HepG2 (cell line): Measurements from ENCODE around the gene ARID5B. TPM values are rescaled to one million over a fixed set of nuclear protein-coding genes. Genes with fewer than 3 reads are reported as not detected.
A peak's percentile ranks its signal among the peaks of the same experiment; 100 is the strongest.

Experiments used
- AGO2 ChIP-seq: fragments of 200-400 bp; formaldehyde crosslinking; optimal IDR thresholded peaks from 2 replicates; pipeline ENCODE3; 2017; ENCODE audit warnings: mild to moderate bottlenecking, low read depth, low read length, moderate library complexity
- ATF7-NPFF ChIP-seq: sonication (generic); formaldehyde crosslinking; IDR thresholded peaks from 2 replicates; pipeline ENCODE4 v1.8.1; 2023; ENCODE audit warnings: mild to moderate bottlenecking, low read depth, missing genetic modification reagents, moderate library complexity
- CREBL2 ChIP-seq: sonication (generic); formaldehyde crosslinking; IDR thresholded peaks from 2 replicates; pipeline ENCODE4 v1.8.1; 2023; ENCODE audit warnings: missing genetic modification reagents, mild to moderate bottlenecking, borderline replicate concordance
- ELF3 ChIP-seq: IDR thresholded peaks from 2 replicates; pipeline ENCODE4 v1.6.1; 2016; ENCODE audit warnings: missing genetic modification reagents, missing compliant biosample characterization
- EP300 ChIP-seq, 3 experiments: sonication (generic) in 1 of 3; formaldehyde crosslinking in 1 of 3; IDR thresholded peaks; 2 replicates each; pipeline versions ENCODE4 v1.5.1 to v1.6.1; 2011 to 2020; ENCODE audit warnings: low read depth in 2 of 3, low read length in 2 of 3, borderline replicate concordance in 1 of 3, improper control_type of control experiment in 1 of 3, mild to moderate bottlenecking in 1 of 3, missing genetic modification reagents in 1 of 3, moderate library complexity in 1 of 3
- FOXO4 ChIP-seq: sonication (generic); formaldehyde crosslinking; conservative IDR thresholded peaks from 2 replicates; pipeline ENCODE4 v1.8.1; 2023; ENCODE audit warnings: missing genetic modification reagents
- GPBP1L1 ChIP-seq: sonication (generic); formaldehyde crosslinking; IDR thresholded peaks from 2 replicates; pipeline ENCODE4 v1.5.0; 2020; ENCODE audit warnings: mild to moderate bottlenecking, missing genetic modification reagents
- JDP2 ChIP-seq: sonication (generic); formaldehyde crosslinking; IDR thresholded peaks from 2 replicates; pipeline ENCODE4 v1.8.1; 2022; ENCODE audit warnings: missing genetic modification reagents, borderline replicate concordance
- KDM2A ChIP-seq: sonication (generic); formaldehyde crosslinking; IDR thresholded peaks from 2 replicates; pipeline ENCODE4 v1.4.0; 2020; ENCODE audit warnings: low read depth, missing genetic modification reagents, borderline replicate concordance
- KLF9 ChIP-seq: IDR thresholded peaks from 2 replicates; pipeline ENCODE4 v1.6.1; 2016; ENCODE audit warnings: low read depth
- MAFF ChIP-seq: IDR thresholded peaks from 2 replicates; pipeline ENCODE4 v1.6.1; 2011; ENCODE audit warnings: low read depth, low read length, improper control_type of control experiment
- MBD4 ChIP-seq: IDR thresholded peaks from 2 replicates; pipeline ENCODE4 v1.6.1; 2012; ENCODE audit warnings: low read length, inconsistent platforms, borderline replicate concordance
- MED1 ChIP-seq: sonication (generic); formaldehyde crosslinking; IDR thresholded peaks from 2 replicates; pipeline ENCODE4 v1.4.0; 2020; ENCODE audit warnings: missing genetic modification reagents
- NFATC3 ChIP-seq: sonication (generic); formaldehyde crosslinking; IDR thresholded peaks from 2 replicates; pipeline ENCODE4 v1.5.1; 2020; ENCODE audit warnings: mild to moderate bottlenecking, missing genetic modification reagents
- NFYC ChIP-seq: IDR thresholded peaks from 2 replicates; pipeline ENCODE4 v1.6.1; 2016; ENCODE audit warnings: missing genetic modification reagents, missing compliant biosample characterization
- RFXAP ChIP-seq: sonication (generic); formaldehyde crosslinking; IDR thresholded peaks from 2 replicates; pipeline ENCODE4 v1.4.0; 2020; ENCODE audit warnings: missing genetic modification reagents, borderline replicate concordance
- RNF219 ChIP-seq: sonication (generic); formaldehyde crosslinking; IDR thresholded peaks from 2 replicates; pipeline ENCODE4 v1.5.0; 2020; ENCODE audit warnings: mild to moderate bottlenecking, missing genetic modification reagents
- RXRB ChIP-seq: IDR thresholded peaks from 2 replicates; pipeline ENCODE4 v1.6.1; 2016; ENCODE audit warnings: borderline replicate concordance, missing genetic modification reagents, missing compliant biosample characterization
- TCF7 ChIP-seq: sonication (generic); IDR thresholded peaks from 2 replicates; pipeline ENCODE4 v1.6.1; 2016; ENCODE audit warnings: antibody characterized with exemption, low read depth
- ZBTB21 ChIP-seq: sonication (generic); formaldehyde crosslinking; IDR thresholded peaks from 2 replicates; pipeline ENCODE4 v1.4.0; 2020; ENCODE audit warnings: missing genetic modification reagents
- ZFX ChIP-seq: sonication (generic); formaldehyde crosslinking; IDR thresholded peaks from 2 replicates; pipeline ENCODE4 v1.4.0; 2020; ENCODE audit warnings: mild to moderate bottlenecking, low read depth, missing genetic modification reagents, moderate library complexity
- ZNF17 ChIP-seq: sonication (generic); formaldehyde crosslinking; IDR thresholded peaks from 2 replicates; pipeline ENCODE4 v1.5.0; 2020; ENCODE audit warnings: mild to moderate bottlenecking, missing genetic modification reagents
- ZNF597 ChIP-seq: sonication (generic); formaldehyde crosslinking; IDR thresholded peaks from 2 replicates; pipeline ENCODE4 v1.5.0; 2020; ENCODE audit warnings: missing genetic modification reagents
- ZNF747 ChIP-seq: sonication (generic); formaldehyde crosslinking; IDR thresholded peaks from 2 replicates; pipeline ENCODE4 v1.8.1; 2023; ENCODE audit warnings: missing genetic modification reagents, mild to moderate bottlenecking, borderline replicate concordance
- ZNF782 ChIP-seq: sonication (generic); formaldehyde crosslinking; IDR thresholded peaks from 2 replicates; pipeline ENCODE4 v1.4.0; 2020; ENCODE audit warnings: missing genetic modification reagents, mild to moderate bottlenecking, borderline replicate concordance
- ZSCAN21 ChIP-seq: sonication (generic); formaldehyde crosslinking; IDR thresholded peaks from 2 replicates; pipeline ENCODE4 v1.8.0; 2022; ENCODE audit warnings: mild to moderate bottlenecking, missing genetic modification reagents, moderate library complexity, borderline replicate concordance
- polyA plus RNA-seq, 8 experiments: library from polyadenylated mRNA; depleted of rRNA in 3 of 8; stranded (reverse) in 7 of 8; unstranded in 1 of 8; fragments of >200 nt; fragmentation: Illumina TruSeq in 4 of 8; extraction: Trizol in 4 of 8; gene quantifications; 2 replicates each; pipeline versions ENCODE4 v1.2.1 to v1.2.3, GENCODE V29; 2011 to 2016; ENCODE audit warnings: low read depth in 4 of 8, missing spikeins in 1 of 8, mixed read lengths in 1 of 8; ENCODE audit not compliant: insufficient read depth in 1 of 8
- total RNA-seq, 5 experiments: library from RNA; depleted of rRNA; stranded (reverse); fragments of >200 nt; fragmentation: Illumina TruSeq; extraction: Trizol; gene quantifications; 2 replicates each; pipeline ENCODE4 v1.2.3, GENCODE V29; 2016; ENCODE audit warnings: low read depth in 1 of 5

The ARID5B gene
- total and polyA plus RNA-seq, 2 of the 13 experiments (the other 11 are each of a cell fraction or from before 2014, with no cell fraction given), result 6.2 to 21.1 TPM

GRCh38 chr10:62093863-62094291 lies 192.4 kb downstream of the ARID5B start (continued):
- TF ChIP-seq EP300 (IDR thresholded peaks at IDR 0.05; ENCODE audit: low read depth in 2 of 2, low read length in 2 of 2), result peak in 1 of 2 experiments; percentile 96; a peak in 3 of 4 replicates
- TF ChIP-seq EP300 (CRISPR knock-in tag; IDR thresholded peaks at IDR 0.05; ENCODE audit: borderline replicate concordance), result peak; percentile 97
- peak; percentile 58; the same call in 1 of the 2 replicates for TF ChIP-seq MBD4
- TF ChIP-seq NFATC3, result no peak
- no peak for TF ChIP-seq KDM2A
- TF ChIP-seq TCF7, result peak; percentile 98
- no peak for TF ChIP-seq MAFF
- TF ChIP-seq ZNF747, result no peak
- TF ChIP-seq ZNF597, result no peak
- peak; percentile 67 for TF ChIP-seq ELF3 (CRISPR knock-in tag)
- TF ChIP-seq AGO2, result no peak
- TF ChIP-seq ZFX, result no peak
- peak; percentile 95 for TF ChIP-seq MED1 (CRISPR knock-in tag)
- peak; percentile 50; the same call in 1 of the 2 replicates for TF ChIP-seq RXRB (CRISPR knock-in tag)
- TF ChIP-seq JDP2 (CRISPR knock-in tag), result no peak
- no peak for TF ChIP-seq RFXAP (CRISPR knock-in tag)
- TF ChIP-seq ZNF17 (CRISPR knock-in tag), result no peak
- no peak for TF ChIP-seq GPBP1L1 (CRISPR knock-in tag)
- TF ChIP-seq KLF9 (CRISPR knock-in tag), result no peak
- no peak for TF ChIP-seq ZBTB21
- TF ChIP-seq ATF7-NPFF (CRISPR knock-in tag), result no peak
- TF ChIP-seq NFYC, result peak; percentile 29; the same call in 1 of the 2 replicates
- TF ChIP-seq CREBL2 (CRISPR knock-in tag), result no peak
- TF ChIP-seq RNF219 (CRISPR knock-in tag), result no peak
- no peak; the same call in 1 of the 2 replicates for TF ChIP-seq ZSCAN21 (CRISPR knock-in tag)
- TF ChIP-seq FOXO4 (CRISPR knock-in tag), result no peak
- no peak for TF ChIP-seq ZNF782 (CRISPR knock-in tag)
